Measurements from ENCODE around the gene HEPN1.

DNA sequence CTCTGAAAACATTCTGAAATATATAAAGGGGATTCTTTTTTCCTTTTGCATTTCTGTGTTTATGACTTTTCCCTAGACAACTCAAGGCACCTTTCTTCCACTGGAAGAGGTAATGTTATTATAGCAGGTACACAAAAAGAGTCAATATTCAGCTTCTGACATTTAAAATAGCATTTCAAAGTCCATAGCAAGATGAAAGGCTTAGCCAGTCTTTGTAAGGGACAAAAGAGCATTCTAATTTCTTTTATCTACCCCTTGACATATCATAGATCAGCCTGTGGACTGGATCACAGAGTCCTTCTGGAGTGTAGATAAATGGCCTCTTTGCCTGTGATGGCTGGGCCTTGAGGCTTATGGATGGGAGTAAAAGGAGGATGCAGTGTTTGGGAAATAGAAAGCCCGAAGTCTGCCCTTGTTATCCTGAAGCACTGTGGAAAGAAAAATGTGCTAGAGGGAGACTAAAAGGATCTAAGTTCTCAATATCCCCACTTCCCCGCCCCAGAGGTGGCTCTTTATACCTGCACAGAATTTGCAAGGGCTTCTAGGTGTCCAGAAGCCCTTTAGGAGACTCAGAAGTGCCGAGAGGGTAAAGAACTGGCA lies 18.4 kb downstream of the HEPN1 start:
- TF ChIP-seq, protein P1, sequence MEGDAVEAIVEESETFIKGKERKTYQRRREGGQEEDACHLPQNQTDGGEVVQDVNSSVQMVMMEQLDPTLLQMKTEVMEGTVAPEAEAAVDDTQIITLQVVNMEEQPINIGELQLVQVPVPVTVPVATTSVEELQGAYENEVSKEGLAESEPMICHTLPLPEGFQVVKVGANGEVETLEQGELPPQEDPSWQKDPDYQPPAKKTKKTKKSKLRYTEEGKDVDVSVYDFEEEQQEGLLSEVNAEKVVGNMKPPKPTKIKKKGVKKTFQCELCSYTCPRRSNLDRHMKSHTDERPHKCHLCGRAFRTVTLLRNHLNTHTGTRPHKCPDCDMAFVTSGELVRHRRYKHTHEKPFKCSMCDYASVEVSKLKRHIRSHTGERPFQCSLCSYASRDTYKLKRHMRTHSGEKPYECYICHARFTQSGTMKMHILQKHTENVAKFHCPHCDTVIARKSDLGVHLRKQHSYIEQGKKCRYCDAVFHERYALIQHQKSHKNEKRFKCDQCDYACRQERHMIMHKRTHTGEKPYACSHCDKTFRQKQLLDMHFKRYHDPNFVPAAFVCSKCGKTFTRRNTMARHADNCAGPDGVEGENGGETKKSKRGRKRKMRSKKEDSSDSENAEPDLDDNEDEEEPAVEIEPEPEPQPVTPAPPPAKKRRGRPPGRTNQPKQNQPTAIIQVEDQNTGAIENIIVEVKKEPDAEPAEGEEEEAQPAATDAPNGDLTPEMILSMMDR (IDR thresholded peaks at IDR 0.05; ENCODE audit: insufficient read depth, low read depth, low read length): no peak
- TF ChIP-seq EZH2 (IDR thresholded peaks at IDR 0.05; ENCODE audit: insufficient read depth, low read length): no peak
